Gastroesophageal sphincter (tissue), 3 donors: ENCODE results near the gene UGT1A3.

Source experiments
- POLR2A ChIP-seq, 2 donors: fragments of 450-650 bp; IDR thresholded peaks; one replicate each; pipeline ENCODE4 v1.6.1; 2017; ENCODE audit warnings: antibody characterized with exemption in 2 of 2, mild to moderate bottlenecking in 2 of 2, moderate library complexity in 1 of 2
- POLR2AphosphoS5 ChIP-seq: sonication (generic); formaldehyde crosslinking; IDR thresholded peaks from one replicate; pipeline ENCODE4 v1.6.1; 2017; ENCODE audit warnings: antibody characterized with exemption
- TF ChIP-seq, protein P1 (sequence below), 4 experiments: fragments of 200-600 bp in 2 of 4; fragments of 450-650 bp in 2 of 4; sonication (generic) in 1 of 4; IDR thresholded peaks; one replicate each; pipeline ENCODE4 v1.5.1; 2017 to 2019; ENCODE audit warnings: antibody characterized with exemption in 4 of 4, mild to moderate bottlenecking in 2 of 4, moderate library complexity in 2 of 4

DNA sequence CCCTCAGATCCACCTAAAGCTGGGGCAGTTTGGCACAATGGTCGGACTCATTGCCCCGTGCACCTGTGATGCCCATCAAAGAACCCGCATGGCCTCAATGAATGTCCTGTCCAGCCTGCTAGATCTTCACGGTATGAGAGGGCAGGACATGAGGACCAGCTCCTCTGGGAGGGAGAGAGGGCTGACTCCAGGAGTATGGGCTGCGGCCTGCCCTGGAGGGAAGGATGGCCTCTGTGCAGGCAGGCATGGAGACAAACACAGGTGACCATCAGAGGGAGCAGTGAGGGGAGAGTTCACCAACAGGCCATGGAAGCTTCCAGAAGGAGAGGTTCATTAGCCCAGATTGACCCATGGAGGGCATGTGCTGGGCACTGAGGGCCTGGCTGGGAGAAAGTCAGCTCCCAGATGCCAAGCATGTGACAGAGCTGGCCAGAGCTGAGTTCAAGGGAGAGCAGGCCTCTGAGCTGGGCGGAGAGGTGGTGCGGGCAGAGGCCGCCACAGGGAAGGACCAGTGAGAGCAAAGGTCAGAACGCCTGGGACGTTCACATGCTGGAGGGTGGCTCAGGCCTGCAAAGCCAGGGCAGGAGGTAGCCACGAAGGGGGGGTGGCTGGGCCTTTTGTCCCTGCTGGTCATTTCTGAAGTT is 89.3 kb downstream of the UGT1A3 start:
- TF ChIP-seq POLR2AphosphoS5 (no peak), POLR2A (IDR thresholded peaks at IDR 0.05) (no peak)
- TF ChIP-seq, protein P1, sequence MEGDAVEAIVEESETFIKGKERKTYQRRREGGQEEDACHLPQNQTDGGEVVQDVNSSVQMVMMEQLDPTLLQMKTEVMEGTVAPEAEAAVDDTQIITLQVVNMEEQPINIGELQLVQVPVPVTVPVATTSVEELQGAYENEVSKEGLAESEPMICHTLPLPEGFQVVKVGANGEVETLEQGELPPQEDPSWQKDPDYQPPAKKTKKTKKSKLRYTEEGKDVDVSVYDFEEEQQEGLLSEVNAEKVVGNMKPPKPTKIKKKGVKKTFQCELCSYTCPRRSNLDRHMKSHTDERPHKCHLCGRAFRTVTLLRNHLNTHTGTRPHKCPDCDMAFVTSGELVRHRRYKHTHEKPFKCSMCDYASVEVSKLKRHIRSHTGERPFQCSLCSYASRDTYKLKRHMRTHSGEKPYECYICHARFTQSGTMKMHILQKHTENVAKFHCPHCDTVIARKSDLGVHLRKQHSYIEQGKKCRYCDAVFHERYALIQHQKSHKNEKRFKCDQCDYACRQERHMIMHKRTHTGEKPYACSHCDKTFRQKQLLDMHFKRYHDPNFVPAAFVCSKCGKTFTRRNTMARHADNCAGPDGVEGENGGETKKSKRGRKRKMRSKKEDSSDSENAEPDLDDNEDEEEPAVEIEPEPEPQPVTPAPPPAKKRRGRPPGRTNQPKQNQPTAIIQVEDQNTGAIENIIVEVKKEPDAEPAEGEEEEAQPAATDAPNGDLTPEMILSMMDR (IDR thresholded peaks at IDR 0.05): no peak
